ENCODE data around the gene REXO5. TPM values are rescaled to one million over a fixed set of nuclear protein-coding genes. Genes with fewer than 3 reads are reported as not detected.

The REXO5 gene
- total and polyA plus RNA-seq, 12 donors: 2.0 to 6.9 (median 4.8) TPM

- H3K9me3 ChIP-seq: peaks cover 0 to 4% (median 0%) of the 10 kb centered on the region in 11 donors
- H3K4me1 ChIP-seq: no peaks in the 10 kb centered on the region
- H3K36me3 ChIP-seq: peaks cover 0 to 34% (median 0%) of the 10 kb centered on the region in 9 donors
- H3K4me3 ChIP-seq: no peak overlapping the region
- ATAC-seq (no peak), DNase-seq (no peak)
- TF ChIP-seq, protein P1, sequence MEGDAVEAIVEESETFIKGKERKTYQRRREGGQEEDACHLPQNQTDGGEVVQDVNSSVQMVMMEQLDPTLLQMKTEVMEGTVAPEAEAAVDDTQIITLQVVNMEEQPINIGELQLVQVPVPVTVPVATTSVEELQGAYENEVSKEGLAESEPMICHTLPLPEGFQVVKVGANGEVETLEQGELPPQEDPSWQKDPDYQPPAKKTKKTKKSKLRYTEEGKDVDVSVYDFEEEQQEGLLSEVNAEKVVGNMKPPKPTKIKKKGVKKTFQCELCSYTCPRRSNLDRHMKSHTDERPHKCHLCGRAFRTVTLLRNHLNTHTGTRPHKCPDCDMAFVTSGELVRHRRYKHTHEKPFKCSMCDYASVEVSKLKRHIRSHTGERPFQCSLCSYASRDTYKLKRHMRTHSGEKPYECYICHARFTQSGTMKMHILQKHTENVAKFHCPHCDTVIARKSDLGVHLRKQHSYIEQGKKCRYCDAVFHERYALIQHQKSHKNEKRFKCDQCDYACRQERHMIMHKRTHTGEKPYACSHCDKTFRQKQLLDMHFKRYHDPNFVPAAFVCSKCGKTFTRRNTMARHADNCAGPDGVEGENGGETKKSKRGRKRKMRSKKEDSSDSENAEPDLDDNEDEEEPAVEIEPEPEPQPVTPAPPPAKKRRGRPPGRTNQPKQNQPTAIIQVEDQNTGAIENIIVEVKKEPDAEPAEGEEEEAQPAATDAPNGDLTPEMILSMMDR (IDR thresholded peaks at IDR 0.05): no peak
- no peak overlapping the region for H3K27ac ChIP-seq
- intact Hi-C loops (cut with DNase I): no loop called here
- H3K27me3 ChIP-seq: no peaks in the 10 kb centered on the region
Measured at GRCh38 chr16:20784204-20784603, 22.1 kb upstream of the REXO5 start.

DNA sequence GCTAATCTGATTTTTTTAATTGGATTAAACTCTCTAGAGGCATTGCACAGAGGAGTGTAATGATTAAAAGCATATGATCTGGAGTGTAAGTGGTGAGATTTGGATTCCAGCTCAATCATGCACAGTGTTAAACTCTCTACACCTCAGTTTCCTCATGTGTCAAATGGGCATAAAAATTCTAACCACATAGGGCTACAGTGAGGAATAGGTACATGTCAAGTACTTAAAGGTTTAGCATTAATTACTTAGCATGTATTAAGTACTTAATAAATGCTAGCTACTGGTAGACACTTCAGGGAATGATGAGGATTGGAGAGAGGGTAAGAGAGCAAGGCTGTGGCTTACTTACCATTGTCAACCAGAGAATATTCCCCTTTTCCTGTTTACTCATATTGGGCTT is 17.2 kb upstream of the REXO5 start:
- no peaks in the 10 kb centered on the region for H3K27me3 ChIP-seq
- DNase-seq (no peak), ATAC-seq (no peak)
- intact Hi-C loops (cut with DNase I): no loop called here
- H3K9me3 ChIP-seq: peaks cover 0 to 4% (median 0%) of the 10 kb centered on the region in 11 donors
- H3K4me3 ChIP-seq: no peak overlapping the region
- no peak overlapping the region for H3K27ac ChIP-seq
- TF ChIP-seq, protein P1 (IDR thresholded peaks at IDR 0.05): no peak
- no peaks in the 10 kb centered on the region for H3K4me1 ChIP-seq
- H3K36me3 ChIP-seq: peaks cover 0 to 13% (median 0%) of the 10 kb centered on the region in 9 donors

DNA sequence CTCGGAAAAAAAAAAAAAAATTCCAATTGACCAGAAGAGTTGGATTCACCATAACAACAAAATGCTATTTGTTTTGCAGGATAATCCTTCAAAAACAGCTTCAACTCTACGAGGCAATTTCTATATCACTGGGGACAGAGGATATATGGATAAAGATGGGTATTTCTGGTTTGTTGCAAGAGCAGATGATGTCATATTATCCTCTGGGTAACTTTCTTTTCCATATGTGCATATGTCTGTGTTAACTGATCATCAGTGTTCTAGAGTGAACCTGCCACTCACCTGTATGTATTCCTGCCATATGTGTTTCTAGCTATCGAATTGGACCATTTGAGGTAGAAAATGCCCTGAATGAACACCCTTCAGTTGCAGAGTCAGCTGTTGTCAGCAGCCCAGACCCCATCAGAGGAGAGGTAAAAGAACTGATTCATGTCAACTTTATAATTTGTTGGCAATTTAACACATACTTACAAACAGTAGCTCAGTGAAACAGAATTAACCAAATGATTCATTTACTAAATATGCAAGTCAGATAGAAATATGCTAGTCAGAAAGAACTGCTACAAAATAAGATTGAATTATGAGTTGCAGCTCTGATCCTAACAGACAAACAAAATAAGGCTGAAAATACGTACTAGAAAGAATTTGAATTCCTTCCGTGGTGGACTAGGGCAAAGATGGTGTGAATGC is 14.3 kb upstream of the REXO5 start:
- WGBS, 2 donors: 90 to 91% methylated on average over 5 of the region's 5 CpGs
- Histone ChIP-seq H3K9me3 (no peaks in the 10 kb centered on the region), H3K4me1 (no peaks in the 10 kb centered on the region), H3K27ac (no peak overlapping the region), H3K27me3 (no peaks in the 10 kb centered on the region), H3K36me3 (peaks cover 0 to 32% (median 6%) of the 10 kb centered on the region in 9 donors), H3K4me3 (no peak overlapping the region)
- DNase-seq: no peak
- no peak for ATAC-seq
- intact Hi-C loops (cut with DNase I): loop anchor here in 1 of 10 donors (10.0 kb wide), 1 partner anchor 293 kb away; no protein-coding TSS in a partner anchor
- TF ChIP-seq, protein P1 (IDR thresholded peaks at IDR 0.05): no peak

DNA sequence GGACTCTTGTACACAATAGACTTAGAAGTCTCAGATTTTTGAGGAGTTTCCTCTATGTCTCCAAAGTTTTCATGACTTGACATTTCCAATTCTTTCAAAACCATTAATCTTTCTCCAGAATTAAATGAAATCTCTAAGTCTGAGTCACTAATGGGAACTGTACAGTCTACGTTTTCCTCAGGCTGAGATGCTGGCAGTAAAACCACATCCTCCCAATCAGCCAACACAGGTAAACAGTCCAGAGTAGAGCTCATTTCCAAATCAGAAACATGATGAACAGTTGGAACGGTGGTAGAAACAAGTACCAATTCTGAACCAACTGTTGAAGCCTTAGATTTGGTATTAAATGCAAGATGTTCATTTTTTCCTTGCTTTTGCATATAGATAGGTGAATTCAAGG is 8.0 kb upstream of the REXO5 start:
- Histone ChIP-seq H3K4me3 (no peak overlapping the region), H3K36me3 (peaks cover 0 to 93% (median 21%) of the 10 kb centered on the region in 9 donors), H3K27ac (no peak overlapping the region), H3K4me1 (peaks cover 0 to 8% (median 0%) of the 10 kb centered on the region in 9 donors), H3K9me3 (no peaks in the 10 kb centered on the region), H3K27me3 (no peaks in the 10 kb centered on the region)
- DNase-seq (no peak), ATAC-seq (no peak)
- 80 to 88% methylated on average over 2 of the region's 2 CpGs for WGBS, 2 donors
- TF ChIP-seq, protein P1 (IDR thresholded peaks at IDR 0.05): no peak
- intact Hi-C loops (cut with DNase I): loop anchor here in 2 of 10 donors (5.0 to 10.0 kb wide), 2 partner anchors 286 to 289 kb away; no protein-coding TSS in a partner anchor
